ENCODE results near the gene C10orf120.

Gene C10orf120

GRCh38 chr10:122733931-122734665 lies 34.5 kb upstream of the C10orf120 start:
- no peak for TF ChIP-seq CTCF (conservative IDR thresholded peaks at IDR 0.05; ENCODE audit: low read depth, low read length)
- no peak overlapping the region for H3K4me3 ChIP-seq (ENCODE audit: low read depth, low read length)
- DNase-seq (ENCODE audit: low read depth), result no peak

DNA sequence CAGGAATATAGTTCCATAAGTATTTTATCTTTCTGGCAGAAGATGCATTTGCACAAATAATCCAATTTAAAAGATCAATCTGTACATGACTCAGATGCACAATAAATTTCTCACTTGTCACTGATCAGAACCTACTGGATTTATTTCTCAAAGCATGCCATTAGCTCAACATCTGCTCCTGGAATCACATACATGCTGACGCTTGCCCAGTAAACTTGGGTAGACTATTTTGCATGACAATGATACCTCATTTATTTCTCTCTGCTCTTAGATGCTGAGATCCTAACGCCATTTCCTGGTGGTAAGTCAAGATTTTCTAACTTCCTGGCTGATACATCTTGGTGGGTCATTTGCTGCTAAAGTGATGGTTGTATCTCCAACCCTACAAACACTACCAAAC lies 33.8 kb upstream of the C10orf120 start:
- H3K4me3 ChIP-seq (ENCODE audit: low read depth, low read length), result no peak overlapping the region
- no peak for DNase-seq (ENCODE audit: low read depth)
- TF ChIP-seq CTCF (conservative IDR thresholded peaks at IDR 0.05; ENCODE audit: low read depth, low read length), result no peak

- no peak for TF ChIP-seq CTCF (conservative IDR thresholded peaks at IDR 0.05; ENCODE audit: low read depth, low read length)
- H3K4me3 ChIP-seq (ENCODE audit: low read depth, low read length), result no peak overlapping the region
- no peak for DNase-seq (ENCODE audit: low read depth)
These were observed 30.6 kb upstream of the C10orf120 start for GRCh38 chr10:122730238-122730637.

DNA sequence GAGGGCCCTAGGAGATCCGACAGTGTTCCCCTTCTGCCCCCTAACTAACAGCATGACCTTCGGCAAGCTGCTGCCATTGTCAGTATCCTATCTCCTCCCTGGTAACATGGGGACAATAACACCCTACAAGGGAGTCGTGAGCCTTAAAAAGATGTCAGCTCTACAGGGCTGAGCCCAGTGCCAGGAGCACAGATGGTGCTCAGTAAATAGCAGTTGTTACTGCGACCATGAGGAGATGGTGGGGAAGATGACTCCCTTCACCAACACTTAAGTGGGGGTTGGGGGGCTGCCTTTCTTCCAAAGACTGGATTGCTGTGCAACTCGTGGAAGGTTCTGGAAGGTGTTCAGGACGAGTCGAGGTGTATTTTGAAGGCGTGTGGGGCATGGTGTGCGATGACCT lies 29.5 kb upstream of the C10orf120 start:
- no peak for DNase-seq (ENCODE audit: low read depth)
- no peak for TF ChIP-seq CTCF (conservative IDR thresholded peaks at IDR 0.05; ENCODE audit: low read depth, low read length)
- H3K4me3 ChIP-seq (ENCODE audit: low read depth, low read length), result no peak overlapping the region

- no peak for DNase-seq (ENCODE audit: low read depth)
These were observed 27.8 kb upstream of the C10orf120 start for GRCh38 chr10:122727426-122727825.

DNA sequence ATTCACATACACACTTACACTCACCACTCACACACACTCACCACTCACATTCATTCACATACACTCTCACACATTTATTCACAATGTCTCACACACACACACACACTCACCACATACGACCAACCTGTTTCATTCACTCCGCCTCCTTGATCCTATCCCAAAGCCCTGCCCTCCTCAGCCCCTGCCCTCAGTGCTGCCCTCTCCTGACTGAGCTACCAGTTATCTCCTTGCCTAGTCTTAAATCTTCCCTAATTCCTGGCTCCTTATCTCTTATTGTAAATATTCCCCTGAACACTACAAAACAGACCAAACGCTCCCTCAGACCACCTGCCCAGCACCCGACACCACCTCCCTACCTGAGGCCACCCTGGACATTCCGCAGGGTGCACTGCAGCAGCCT lies 26.1 kb upstream of the C10orf120 start:
- DNase-seq (ENCODE audit: low read depth), result no peak

More at GRCh38 chr10:122727426-122727825, 27.8 kb upstream of the C10orf120 start:
- TF ChIP-seq CTCF (conservative IDR thresholded peaks at IDR 0.05; ENCODE audit: low read depth, low read length), result no peak
- H3K4me3 ChIP-seq (ENCODE audit: low read depth, low read length), result no peak overlapping the region

More for the DNA sequence above, 26.1 kb upstream of the C10orf120 start:
- TF ChIP-seq CTCF (conservative IDR thresholded peaks at IDR 0.05; ENCODE audit: low read depth, low read length), result no peak
- H3K4me3 ChIP-seq (ENCODE audit: low read depth, low read length), result no peak overlapping the region
